ENCODE data around the gene SBF2.
A peak's percentile ranks its signal among the peaks of the same experiment; 100 is the strongest.
"Not testable (repeated sequence)": the region's sequence is repeated elsewhere in the genome, so short reads cannot be mapped to it uniquely, and the experiment has no call there.

SBF2 gene

DNA sequence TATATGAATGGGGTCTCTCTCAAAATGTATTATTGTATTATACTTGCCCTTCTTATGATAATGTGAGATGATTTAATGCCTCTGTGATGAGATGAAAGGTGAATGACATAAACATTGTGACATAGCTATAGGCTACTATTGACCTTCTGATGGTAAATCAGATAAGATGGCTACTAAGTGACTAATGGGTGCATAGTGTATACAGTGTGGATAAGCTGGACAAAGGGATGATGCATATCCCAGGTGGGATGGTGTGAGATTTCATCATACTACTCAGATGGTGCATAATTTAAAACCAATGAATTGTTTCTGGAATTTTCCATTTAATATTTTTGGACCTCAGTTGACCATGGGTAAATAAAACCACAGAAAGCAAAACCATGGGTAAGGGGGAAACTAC lies 243.5 kb downstream of the SBF2 start:
- peak; percentile 26 for DNase-seq

DNA sequence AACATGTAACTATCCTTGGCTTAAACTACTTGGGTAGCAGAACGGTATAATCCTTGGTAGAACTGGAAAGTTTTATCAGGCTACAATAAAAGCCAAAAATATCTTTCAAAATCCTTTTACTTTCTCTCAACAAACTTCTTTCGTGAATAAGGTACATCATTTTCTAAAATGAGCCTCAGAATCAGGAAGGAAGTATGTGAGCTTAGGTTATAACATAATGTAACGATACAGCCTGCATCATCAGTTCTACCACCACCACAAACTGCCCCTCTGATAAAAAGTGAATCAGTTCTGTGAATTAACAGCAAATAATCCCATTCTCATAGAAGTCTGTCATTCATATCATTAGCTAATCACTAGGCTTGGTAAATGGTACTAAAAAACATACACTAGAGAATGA lies 244.3 kb downstream of the SBF2 start:
- no peak for DNase-seq

DNA sequence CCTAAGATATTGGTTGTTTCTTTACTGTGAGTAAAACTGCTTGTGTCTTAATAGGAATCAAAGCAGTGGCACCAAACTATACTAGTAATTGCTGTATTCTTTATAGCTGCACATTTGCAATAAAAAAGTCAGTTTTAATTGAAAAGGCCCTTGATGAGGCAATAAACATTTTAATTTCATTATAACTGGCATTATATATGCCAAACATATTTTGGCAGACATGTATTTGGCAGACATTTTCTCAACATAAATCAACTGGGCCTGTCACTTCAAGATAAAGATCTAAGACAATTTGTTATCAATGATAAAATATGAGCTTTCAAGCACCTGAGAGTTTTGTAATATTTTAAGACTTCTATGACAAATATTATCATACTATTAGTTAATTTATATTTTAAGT lies 245.7 kb downstream of the SBF2 start:
- no peak for DNase-seq

DNA sequence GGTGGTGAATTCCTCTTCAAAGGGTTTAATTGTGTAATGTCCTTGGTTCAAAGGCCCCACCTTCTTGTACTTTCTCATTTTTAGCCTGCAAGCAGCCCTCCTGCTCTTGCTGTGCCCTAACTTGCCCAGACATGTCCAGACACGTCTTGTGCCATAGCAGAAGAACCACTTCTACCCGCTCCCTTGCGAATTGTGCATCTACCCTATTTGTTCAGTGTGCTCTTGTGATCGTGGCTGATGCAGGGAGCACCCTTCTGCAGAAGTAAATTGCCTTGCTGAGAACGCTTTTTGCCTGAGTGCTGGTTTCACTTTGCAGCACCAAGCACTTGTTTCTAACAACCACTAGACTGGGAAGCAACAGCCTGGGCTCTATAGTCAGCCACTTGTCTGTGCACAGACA lies 249.4 kb downstream of the SBF2 start:
- DNase-seq, result no peak

DNA sequence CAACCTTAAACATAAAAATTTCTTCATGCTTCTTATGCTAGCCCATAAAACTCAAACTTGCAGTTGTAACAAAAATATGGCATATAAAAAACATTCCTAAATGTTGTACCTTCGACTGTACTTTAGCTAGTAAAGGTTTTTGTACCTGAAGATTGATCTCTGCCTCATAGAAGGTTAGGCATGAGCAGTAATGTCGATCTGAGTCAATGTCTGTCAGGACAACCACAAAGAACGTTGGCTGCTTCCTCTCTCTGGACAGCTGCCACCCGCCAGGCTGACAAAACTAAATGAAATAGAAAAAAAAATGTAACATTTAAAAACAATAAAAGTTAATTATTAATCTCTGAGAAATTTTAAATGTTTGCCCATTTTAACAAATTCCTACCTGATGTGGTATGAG lies 251.3 kb downstream of the SBF2 start:
- DNase-seq, result no peak

DNA sequence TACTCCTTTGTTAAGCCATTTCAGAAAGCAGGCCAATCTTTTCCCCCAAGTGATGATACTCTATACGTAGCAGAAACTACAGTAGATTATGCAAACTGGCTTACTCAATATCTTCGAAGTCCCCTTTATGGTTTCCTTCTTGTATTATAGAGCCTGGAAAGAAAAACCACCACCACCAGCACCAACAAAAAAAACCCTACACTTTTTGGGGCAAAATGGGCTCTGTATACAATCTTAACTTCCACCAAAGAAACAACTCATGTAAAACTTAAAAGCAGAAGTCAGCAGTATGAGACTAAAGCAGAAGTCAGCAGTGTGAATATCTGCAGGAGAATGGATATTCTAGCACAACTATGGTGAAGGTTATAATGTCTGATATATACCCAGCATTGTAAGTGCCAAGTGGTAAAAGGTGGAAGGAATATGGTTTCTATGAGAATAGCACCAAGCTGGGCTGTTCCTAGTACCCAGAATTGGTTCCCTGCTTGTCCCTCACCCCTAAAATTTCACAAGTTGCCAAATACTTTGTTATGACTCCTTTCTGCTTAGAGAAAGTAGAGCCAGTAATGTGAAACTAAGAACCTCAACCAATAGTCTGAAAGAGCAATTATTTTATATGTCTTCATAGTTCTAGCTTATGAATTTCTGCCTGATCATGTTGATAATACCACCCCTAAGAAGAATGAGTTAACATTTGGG lies 252.1 kb downstream of the SBF2 start:
- no peak for DNase-seq

DNA sequence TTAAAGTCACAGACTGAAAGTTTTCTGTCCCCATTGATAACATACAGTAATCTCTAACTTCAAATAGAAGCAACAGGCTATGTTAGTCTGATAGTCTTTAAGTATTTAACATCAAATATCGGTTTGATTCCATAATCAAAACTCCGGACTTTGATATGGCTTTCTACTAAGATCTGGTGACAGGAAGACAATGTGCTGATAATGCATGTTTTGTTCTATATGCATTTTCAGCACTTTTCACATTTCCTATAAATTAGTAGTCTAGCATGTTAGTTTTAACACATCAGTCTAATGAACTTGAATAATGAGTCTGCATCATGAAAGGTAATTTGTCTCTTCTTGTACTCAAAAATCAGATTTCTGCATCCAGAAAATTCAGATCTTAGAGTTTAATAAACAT lies 252.7 kb downstream of the SBF2 start:
- DNase-seq, result no peak

DNA sequence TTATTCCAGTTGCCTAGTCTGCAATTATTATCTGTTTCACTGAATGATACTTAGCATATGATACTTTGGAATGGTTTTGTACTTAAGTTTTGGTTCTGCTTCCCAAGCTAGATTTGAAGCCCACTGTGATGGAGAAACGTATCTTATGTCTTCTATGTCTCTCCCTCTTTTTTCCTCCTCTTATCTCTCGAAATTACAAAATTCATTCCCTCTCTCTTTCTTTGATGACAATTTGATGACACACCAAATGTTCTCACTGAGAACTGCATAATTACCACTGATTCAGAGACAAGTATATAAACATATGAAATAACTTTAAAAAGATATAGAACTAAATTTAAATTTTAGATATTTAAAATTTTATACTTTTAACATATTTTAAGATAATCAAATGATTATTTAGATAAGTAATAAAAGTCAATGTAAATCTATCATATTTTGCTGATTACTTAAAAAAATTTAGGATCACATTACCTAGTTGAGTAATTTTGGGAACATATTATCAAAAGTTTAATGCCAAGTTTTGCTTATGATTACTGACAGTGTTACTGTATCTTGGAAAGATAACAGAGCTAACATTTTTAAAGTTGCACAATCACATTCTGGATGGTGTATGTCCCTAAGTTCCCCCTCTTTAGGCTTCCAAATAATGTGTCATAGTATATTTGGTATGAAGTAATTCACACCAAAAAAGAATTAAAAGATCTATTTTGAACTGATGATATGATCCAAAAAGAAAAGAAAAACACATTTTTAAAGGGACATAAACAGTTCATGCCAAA lies 255.3 kb downstream of the SBF2 start:
- no peak for DNase-seq

DNA sequence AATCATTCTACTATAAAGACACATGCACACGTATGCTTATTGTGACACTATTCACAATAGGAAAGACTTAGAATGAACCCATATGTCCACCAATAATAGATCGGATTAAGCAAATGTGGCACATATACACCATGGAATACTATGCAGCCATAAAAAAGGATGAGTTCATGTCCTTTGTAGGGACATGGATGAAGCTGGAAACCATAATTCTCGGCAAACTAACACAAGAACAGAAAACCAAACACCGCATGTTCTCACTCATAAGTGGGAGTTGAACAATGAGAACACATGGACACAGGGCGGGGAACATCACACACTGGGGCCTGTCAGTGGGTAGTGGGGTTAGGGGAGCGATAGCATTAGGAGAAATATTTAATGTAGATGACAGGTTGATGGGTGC lies 258.1 kb downstream of the SBF2 start:
- not testable (repeated sequence) for DNase-seq

DNA sequence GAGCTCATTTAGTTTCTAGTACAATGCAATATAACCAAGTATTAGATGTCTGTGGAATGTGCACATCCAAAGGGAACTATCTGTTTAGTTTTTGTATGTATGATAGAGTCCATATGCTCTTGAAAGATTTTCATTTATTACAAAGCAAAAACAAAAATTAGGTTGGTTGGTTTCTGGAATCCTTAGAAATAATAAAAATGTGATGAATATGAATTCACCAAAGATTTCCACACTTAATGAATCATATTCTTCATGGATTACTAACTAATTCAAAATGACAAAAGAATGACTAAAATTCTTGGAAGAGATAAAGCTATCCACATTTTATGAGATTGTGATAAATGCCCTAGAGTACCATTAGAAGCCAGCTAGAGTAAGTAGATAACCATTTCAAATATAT lies 261.1 kb downstream of the SBF2 start:
- peak; percentile 71 for DNase-seq

DNA sequence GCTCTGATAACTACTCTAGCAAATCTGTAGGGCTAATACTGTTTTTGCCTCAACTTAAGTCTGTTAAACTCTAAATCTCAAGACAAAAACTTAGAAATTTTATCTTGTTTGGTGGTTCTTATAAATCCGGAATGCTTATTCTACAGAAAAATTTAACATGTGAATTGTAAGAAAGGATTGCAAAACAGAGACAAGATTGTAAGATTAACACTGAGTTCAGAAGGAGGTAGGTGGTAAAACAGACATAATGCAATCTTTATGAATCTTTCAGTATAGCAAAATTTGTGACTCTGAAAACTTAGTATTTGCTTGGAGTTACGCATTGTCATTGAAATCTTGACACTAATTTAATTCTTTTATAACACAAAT lies 263.9 kb downstream of the SBF2 start:
- no peak for DNase-seq

DNA sequence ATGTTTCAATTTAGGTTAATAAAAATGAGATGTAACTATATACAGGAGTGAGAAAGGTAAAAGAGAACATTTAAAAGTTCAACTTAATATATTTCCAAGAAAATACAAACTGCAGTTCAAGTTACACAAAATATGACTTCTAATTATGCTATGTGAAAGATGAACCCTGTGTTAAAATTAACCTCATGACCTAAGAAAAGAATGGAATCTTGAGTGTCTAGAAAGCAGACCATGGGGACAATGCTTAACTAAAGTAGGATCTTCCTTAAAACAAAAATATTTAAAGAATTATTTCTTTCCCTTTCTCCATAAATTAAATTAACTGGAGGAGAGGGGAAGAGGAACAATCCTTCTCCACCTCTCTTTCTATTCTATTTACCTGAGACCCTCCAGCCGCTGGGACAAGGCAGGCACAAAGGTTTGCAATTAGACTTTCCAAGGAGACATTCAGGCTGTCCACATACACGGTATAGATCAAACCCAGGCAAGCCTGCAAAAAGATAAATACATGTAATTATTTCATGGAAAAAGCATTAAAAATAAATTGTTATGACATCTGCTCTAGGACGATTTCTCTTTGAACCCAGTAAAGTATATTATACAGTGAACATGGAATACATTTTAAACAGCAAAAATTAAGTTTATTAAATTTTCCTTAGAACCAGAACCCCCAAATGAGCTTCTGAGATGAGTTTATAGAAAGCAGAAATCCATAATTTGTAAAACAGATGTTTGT lies 264.5 kb downstream of the SBF2 start:
- no peak for DNase-seq

DNA sequence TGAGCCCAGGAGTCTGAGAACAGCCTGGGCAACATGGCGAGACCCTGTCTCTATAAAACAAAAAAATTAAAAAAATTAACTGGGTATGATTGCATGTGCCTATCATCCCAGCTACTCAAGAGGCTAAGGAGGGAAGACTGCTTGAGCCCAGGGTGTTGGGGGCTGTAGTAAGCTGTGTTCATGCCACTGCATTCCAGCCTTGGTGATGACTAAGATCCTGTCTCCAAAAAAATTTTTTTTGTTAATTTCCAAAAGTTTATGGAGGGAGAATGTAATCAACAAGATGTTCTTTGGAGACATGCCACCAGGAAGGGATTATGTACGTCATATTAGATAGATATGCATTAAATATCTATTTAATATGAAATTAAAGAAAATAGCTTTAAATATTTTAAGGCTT lies 267.5 kb downstream of the SBF2 start:
- peak; percentile 78 for DNase-seq

DNA sequence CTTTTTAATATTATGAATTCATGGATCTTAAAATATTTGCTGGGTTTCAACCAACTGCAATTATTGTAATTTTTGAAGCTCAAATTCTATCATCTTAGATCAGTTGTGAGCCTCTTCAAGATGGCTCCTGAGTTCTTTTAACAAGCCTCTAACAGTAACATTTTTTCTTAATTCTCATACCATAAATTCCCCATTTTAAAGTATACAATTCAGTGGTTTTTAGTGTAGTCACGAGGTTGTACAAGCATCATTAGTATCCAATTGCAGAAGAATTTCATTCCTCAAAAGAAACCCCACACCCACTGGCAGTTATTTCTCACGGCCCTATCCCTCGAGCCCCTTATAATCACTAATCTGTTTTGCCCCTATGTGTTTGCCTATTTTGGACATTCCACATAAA lies 270.8 kb downstream of the SBF2 start:
- peak; percentile 22 for DNase-seq

DNA sequence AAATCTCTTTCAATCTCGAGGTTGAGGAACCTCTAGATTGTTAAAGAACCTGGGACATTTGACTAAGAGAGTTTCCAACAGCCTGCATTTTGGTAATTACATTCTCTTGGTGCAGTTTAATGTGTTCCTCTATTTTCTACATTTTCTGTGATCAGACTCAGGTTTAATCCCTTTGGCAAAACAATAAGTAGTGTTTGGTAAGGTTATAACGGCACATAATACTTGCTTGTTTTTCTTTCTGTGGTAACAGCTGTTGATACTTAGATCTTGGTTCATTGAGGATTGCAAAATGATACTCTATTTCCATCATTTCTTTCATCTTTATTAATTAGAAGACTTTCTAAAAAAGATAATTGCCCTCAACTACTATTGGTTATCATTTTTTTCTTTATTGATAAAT lies 271.3 kb downstream of the SBF2 start:
- no peak for DNase-seq

DNA sequence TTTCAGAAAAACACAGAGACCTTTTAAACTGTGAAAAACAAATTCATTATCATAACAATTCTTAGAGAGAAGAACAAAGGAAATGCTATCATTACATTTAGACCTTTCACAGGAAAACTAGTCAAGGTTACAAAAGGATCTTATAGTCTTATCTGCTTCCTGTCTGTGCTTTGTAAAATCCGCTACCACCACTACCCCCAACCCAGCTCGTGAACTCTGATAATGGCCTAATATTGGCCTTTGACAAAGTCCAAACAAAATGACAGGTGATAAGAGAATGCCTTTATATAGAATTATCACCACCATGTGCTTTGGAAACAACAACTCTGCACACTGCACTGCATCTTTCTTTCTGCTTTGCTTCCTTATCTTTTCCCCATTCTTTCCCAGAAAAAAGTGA lies 272.5 kb downstream of the SBF2 start:
- no peak for DNase-seq

DNA sequence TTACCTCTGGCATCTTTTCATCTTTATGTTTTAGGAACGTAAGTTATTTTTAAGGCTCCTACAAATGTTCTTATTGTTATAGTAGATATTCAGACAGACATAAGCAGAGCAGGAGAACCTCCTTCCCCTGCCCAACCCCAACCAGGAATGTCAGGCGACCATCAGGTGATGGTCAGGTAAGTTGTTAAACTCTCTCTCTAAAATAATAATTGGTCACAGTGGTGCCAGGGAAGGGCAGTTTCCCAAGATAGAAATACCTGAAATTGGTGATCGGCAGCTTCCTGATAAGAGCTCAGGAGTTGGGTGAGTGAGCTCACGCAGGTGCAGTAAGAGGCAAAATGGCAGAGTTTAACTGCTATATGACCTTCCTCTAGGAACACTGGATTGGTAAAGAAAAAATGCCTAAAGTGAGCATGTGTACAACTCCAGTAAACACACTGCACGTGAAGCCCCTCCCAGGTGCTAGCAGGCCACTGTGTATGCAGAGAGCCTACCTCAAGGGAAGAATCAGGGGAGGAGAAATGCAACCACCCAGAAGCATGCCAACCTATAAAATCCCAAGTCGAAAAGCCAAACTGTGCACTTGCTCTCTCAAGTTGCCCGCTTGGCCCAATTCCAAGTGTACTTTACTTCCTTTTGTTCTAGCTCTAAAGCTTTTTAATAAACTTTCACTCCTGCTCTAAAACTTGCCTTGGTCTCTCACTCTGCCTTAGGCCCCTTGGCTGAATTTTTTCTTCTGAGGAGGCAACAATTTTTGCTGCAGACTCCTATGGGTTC lies 273.9 kb downstream of the SBF2 start:
- no peak for DNase-seq

DNA sequence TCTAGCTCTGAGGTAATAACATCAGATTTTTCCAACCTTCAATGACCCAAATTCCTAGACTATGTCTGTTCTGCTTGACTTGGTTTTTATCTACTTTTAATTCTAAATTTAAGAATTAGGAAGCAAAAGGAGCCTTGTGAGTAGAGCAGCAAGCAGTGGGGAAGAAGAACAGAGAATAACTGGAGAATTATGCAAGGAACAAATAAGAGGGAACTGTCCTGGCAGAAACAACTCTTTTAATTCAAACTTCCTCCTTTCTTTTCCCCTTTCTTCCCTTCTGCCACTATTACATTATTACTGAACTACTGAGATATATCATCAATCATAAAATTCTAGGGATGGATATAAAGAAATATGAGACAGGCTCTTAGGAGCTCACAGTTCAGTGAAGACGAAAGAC lies 276.1 kb downstream of the SBF2 start:
- DNase-seq, result no peak

DNA sequence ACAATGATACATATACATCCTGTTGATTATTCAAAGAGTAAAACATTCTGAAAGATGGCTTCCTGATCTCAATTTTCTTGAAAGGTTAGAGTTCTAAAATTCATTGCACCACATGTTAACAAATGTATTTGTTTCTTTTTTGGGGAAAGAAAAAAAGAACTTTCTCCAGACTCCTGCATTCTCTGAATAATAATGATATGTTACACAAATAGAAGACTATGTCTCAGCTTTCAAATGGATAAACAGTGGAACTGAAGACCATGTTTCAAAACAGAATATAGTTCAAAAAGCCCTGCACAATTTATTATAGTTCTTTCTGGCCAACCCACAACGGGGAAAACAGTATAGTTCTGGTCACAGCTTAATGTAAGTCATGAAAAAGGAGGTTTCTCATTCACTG lies 277.0 kb downstream of the SBF2 start:
- no peak for DNase-seq

DNA sequence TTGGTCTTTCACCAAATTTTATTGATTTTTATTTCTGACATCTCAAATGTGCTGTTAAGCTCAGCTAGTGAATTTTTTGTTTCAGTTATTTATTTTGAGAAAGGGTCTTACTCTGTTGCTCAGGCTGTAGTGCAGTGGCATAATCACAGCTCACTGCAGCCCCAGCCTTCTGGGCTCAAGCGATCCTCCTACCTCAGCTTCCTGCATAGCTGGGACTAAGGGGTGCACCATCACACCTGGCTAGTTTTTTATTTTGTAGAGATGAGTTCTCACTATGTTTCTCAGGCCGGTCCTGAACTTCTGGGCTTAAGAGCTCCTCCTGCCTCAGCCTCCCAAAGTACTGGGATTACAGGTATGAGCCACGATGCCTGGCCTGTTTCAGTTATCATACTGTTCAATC lies 282.0 kb downstream of the SBF2 start:
- DNase-seq, result no peak

DNA sequence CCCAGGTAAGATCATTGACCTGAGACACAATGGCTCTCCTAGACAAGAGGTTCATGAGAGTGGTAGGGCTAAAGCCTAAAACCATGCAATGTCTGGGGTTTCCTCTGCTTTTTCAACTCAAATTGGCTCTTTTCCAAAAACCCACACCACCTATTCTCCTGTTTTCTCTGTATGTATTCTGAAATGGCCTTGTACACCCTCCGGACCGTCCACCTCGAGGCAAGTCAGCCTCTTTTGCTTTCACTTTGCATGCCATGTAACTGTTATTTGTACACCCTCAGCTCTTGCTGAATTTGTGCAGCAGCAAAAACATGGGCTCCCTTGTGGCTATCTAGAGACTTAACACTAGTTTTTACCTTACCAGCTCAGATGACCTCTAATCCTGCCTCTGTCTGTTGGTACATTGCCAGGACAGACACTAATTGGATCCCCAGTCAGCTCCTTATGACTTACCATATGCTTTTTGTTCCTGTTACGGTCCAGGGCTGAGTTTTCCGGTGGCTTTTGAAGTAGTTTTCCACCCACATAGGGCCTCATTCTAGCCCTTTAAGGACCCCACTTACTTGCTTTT lies 288.0 kb downstream of the SBF2 start:
- DNase-seq, result no peak

DNA sequence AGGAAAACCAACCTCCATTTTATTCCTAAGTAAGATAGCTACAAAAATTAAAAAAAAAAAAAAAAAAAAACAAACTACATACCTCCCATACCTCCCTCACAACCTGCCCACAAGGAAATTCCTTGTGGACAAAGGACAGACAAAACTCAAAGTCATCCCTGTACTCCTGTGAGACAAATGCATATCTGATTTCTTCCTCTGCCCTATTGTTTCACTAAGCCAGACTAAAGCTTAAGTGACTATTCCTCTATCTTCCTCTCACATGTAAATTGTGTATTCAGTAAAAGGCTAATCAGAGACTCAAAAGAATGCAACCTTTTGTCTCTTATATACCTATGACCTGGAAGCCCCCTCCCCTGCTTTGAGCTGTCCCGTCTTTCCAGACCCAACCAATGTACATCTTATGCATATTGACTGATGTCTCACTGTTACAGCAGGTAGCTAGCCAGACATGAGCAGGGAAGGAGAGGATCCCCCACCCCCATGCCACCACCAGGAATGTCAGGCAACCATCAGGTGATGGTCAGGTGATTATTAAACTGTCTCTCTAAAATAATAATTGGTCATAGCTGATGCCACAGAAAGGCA lies 289.4 kb downstream of the SBF2 start:
- DNase-seq, result peak; percentile 65

Data from fibroblast of skin of abdomen (primary cell).